Vagina (tissue), 2 donors: ENCODE measurements around the gene G3BP1.

Source experiments
- CTCF ChIP-seq, 3 experiments: fragments of 450-650 bp in 2 of 3; fragments of 200-600 bp in 1 of 3; sonication (generic) in 1 of 3; IDR thresholded peaks; one replicate each; pipeline ENCODE4 v1.5.1; 2017 to 2019; ENCODE audit warnings: antibody characterized with exemption in 3 of 3, mild to moderate bottlenecking in 2 of 3, moderate library complexity in 2 of 3
- POLR2A ChIP-seq, 2 donors: fragments of 450-650 bp; IDR thresholded peaks; one replicate each; pipeline ENCODE4 v1.6.1; 2017; ENCODE audit warnings: antibody characterized with exemption in 2 of 2, mild to moderate bottlenecking in 2 of 2, moderate library complexity in 2 of 2
- POLR2AphosphoS5 ChIP-seq, 2 donors: sonication (generic); formaldehyde crosslinking; IDR thresholded peaks; one replicate each; pipeline ENCODE4 v1.9.0; 2017; ENCODE audit warnings: antibody characterized with exemption in 2 of 2, mild to moderate bottlenecking in 2 of 2, low read depth in 1 of 2; ENCODE audit not compliant: insufficient read depth in 1 of 2

- TF ChIP-seq CTCF (IDR thresholded peaks at IDR 0.05), result no peak
- TF ChIP-seq POLR2AphosphoS5 (IDR thresholded peaks at IDR 0.05; ENCODE audit: insufficient read depth in 1 of 2, low read depth in 1 of 2), result no peak
- TF ChIP-seq POLR2A (IDR thresholded peaks at IDR 0.05), result no peak
Measured at GRCh38 chr5:151735646-151736045, 36.1 kb upstream of the G3BP1 start.
